BLaER1 (cell line): Measurements from ENCODE around the gene SYNJ2BP.
"Not testable (repeated sequence)": the region's sequence is repeated elsewhere in the genome, so short reads cannot be mapped to it uniquely, and the experiment has no call there.

ENCODE experiments used
- H3K27ac ChIP-seq: shearing (Covaris generic); formaldehyde crosslinking; 2 replicates; pipeline ENCODE4 v1.8.1; 2022
- H3K27me3 ChIP-seq: shearing (Covaris generic); formaldehyde crosslinking; 2 replicates; pipeline ENCODE4 v1.8.1; 2022
- H3K36me3 ChIP-seq: shearing (Covaris generic); formaldehyde crosslinking; 2 replicates; pipeline ENCODE4 v1.8.1; 2022
- H3K4me1 ChIP-seq: shearing (Covaris generic); formaldehyde crosslinking; 2 replicates; pipeline ENCODE4 v1.8.1; 2022
- H3K4me2 ChIP-seq: shearing (Covaris generic); formaldehyde crosslinking; 2 replicates; pipeline ENCODE4 v1.8.1; 2022
- H3K4me3 ChIP-seq: shearing (Covaris generic); formaldehyde crosslinking; 2 replicates; pipeline ENCODE4 v1.8.1; 2022
- H3K9ac ChIP-seq: shearing (Covaris generic); formaldehyde crosslinking; 2 replicates; pipeline ENCODE4 v1.8.1; 2022
- H3K9me3 ChIP-seq: shearing (Covaris generic); formaldehyde crosslinking; 2 replicates; pipeline ENCODE4 v1.8.1; 2022
- H4K20me1 ChIP-seq: shearing (Covaris generic); formaldehyde crosslinking; 2 replicates; pipeline ENCODE4 v1.8.1; 2022
- Cebpa-rat ChIP-seq: shearing (Covaris generic); IDR thresholded peaks from 2 replicates; pipeline ENCODE4 v1.8.1; 2022

SYNJ2BP gene

DNA sequence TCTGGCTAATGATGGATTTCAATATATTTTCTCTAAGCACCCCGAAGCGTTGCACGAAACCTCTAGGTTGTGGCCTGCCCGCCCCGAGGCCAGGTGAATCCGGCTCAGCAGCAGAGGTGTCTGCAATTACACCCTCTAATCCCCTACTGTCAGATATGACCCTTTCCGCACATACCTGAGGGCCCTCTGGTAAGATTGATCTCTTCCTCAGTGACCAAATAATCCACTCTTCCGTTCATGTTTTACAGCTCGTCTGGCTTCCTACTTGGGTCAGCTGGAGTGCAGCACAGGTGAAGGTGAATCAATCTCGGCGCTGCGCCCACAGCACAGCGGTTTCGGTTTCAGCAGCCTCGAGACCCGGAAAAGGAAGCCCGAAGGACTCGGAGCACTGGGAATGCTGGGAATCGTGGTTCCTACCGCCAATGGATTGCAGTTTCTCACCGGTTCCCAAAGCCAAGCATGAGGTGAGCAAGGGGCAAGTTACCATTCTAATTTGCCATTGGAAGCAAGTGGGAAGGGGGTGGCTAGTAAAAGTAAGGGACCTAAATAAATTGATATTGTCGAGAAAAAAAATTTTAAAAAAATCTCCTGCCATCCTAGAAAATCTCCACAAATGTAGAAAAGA, at the start of gene SYNJ2BP:
Gene SYNJ2BP, minus strand, starts transcription at position 366 of the 625 bp plus-strand sequence. Its CDS starts 127 bp downstream, at position 239.
- Histone ChIP-seq H3K4me3 (peak within 1 kb of the TSS; percentile 80), H3K9ac (peak within 1 kb of the TSS; percentile 76), H3K27me3 (no peaks in the 10 kb centered on the region), H3K4me1 (peaks cover 15% of the 10 kb centered on the region), H3K36me3 (peaks cover 15% of the 10 kb centered on the region), H3K9me3 (no peaks in the 10 kb centered on the region), H3K4me2 (peak within 1 kb of the TSS; percentile 84), H3K27ac (peak within 1 kb of the TSS; percentile 70), H4K20me1 (no peaks in the 10 kb centered on the region)
- TF ChIP-seq Cebpa-rat, result no peak

GRCh38 chr14:70454731-70455130, 37.8 kb upstream of the SYNJ2BP start:
- no peak for TF ChIP-seq Cebpa-rat

GRCh38 chr14:70451874-70452273, 35.0 kb upstream of the SYNJ2BP start, which contains the start of gene ADAM21:
ADAM21 (plus strand) TSS chr14:70452174; CDS start chr14:70457500, 5,326 bp downstream.
- Histone ChIP-seq H3K4me2 (no peak within 1 kb of the TSS), H3K4me1 (no peaks in the 10 kb centered on the region), H4K20me1 (no peaks in the 10 kb centered on the region), H3K9me3 (peaks cover 4% of the 10 kb centered on the region; the same call in 1 of the 2 replicates), H3K4me3 (no peak within 1 kb of the TSS), H3K36me3 (no peaks in the 10 kb centered on the region), H3K9ac (no peak within 1 kb of the TSS), H3K27ac (no peak within 1 kb of the TSS), H3K27me3 (no peaks in the 10 kb centered on the region)
- no peak for TF ChIP-seq Cebpa-rat

More at GRCh38 chr14:70454731-70455130, 37.8 kb upstream of the SYNJ2BP start:
- no peaks in the 10 kb centered on the region for H3K36me3 ChIP-seq
- no peak overlapping the region for H3K4me2 ChIP-seq
- H3K27ac ChIP-seq, result no peak overlapping the region
- no peaks in the 10 kb centered on the region for H4K20me1 ChIP-seq
- H3K9me3 ChIP-seq, result no peaks in the 10 kb centered on the region
- H3K4me3 ChIP-seq, result no peak overlapping the region
- H3K9ac ChIP-seq, result no peak overlapping the region
- H3K27me3 ChIP-seq, result no peaks in the 10 kb centered on the region
- H3K4me1 ChIP-seq, result no peaks in the 10 kb centered on the region

DNA sequence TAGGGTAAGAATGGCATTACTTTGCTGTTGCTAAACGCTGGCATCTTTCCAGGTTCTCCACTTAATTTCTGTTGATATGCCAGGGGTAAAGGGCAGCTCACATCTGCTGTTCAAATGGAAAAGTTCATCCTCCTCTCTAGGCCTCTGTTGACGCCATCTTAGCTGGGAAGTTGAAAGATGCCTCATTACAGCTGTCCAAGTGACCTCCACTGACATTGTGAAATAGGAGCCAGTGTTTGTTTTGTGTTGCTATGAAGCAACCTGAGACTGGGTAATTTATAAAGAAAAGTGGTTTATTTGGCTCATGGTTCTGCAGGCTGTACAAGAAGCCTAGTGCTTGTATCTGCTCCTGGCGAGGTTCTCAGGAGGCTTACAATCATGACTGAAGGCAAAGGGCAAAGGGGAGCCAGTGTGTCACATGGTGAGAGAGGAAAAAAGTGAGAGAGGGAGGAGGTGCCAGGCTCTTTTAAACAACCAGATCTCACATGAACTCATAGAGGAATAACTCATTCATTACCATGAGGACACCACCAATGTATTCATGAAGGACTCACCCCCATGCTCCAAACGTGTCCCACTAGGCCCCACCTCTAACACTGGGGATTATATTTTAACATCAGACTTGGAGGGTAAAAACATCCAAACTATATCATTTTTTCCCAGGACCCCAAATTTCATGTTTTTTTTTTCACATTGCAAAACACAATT, 31.9 kb upstream of the SYNJ2BP start:
- 0 out of 2 replicates have a peak, but pooled peaks have one; percentile 18 for TF ChIP-seq Cebpa-rat
- peaks cover 35% of the 10 kb centered on the region for H3K9me3 ChIP-seq
- no peak overlapping the region for H3K27ac ChIP-seq
- H3K36me3 ChIP-seq, result no peaks in the 10 kb centered on the region
- H3K9ac ChIP-seq, result no peak overlapping the region
- H3K4me2 ChIP-seq, result no peak overlapping the region
- H4K20me1 ChIP-seq, result no peaks in the 10 kb centered on the region
- H3K4me3 ChIP-seq, result no peak overlapping the region
- no peaks in the 10 kb centered on the region for H3K4me1 ChIP-seq
- H3K27me3 ChIP-seq, result no peaks in the 10 kb centered on the region

- no peak overlapping the region for H3K27ac ChIP-seq
- H3K9ac ChIP-seq, result no peak overlapping the region
- H3K4me3 ChIP-seq, result peak overlapping the region; percentile 12; the same call in 1 of the 2 replicates
- peaks cover 75% of the 10 kb centered on the region for H3K9me3 ChIP-seq
- H3K36me3 ChIP-seq, result no peaks in the 10 kb centered on the region
- no peaks in the 10 kb centered on the region for H3K4me1 ChIP-seq
- no peak for TF ChIP-seq Cebpa-rat
- H4K20me1 ChIP-seq, result no peaks in the 10 kb centered on the region
- no peak overlapping the region for H3K4me2 ChIP-seq
- no peaks in the 10 kb centered on the region for H3K27me3 ChIP-seq
Measured at GRCh38 chr14:70442750-70443149, 25.9 kb upstream of the SYNJ2BP start.

DNA sequence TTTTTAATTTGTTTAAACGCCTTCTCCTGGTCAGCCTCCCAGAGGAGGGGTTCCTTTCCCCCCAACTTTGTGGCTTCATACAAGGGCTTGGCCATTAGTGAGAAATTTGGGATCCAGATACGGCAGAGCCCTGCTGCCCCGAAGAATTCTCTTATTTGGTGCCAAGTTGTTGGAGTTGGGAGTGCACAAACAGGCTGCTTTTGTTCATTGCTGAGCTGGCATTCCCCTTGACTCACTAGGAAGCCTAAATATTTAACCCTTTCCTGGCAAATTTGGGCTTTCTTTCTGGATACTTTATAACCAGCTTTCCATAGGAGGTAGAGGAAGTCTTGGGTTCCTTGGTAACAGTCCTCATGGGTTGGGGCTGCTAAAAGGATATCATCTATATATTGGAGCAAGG, 24.8 kb upstream of the SYNJ2BP start:
- Histone ChIP-seq H3K4me1 (no peaks in the 10 kb centered on the region), H3K9me3 (peaks cover 77% of the 10 kb centered on the region), H3K4me2 (no peak overlapping the region), H3K4me3 (no peak overlapping the region), H4K20me1 (no peaks in the 10 kb centered on the region), H3K27ac (no peak overlapping the region), H3K27me3 (no peaks in the 10 kb centered on the region), H3K9ac (no peak overlapping the region), H3K36me3 (no peaks in the 10 kb centered on the region)
- TF ChIP-seq Cebpa-rat, result no peak

- no peak overlapping the region for H3K27ac ChIP-seq
- no peaks in the 10 kb centered on the region for H4K20me1 ChIP-seq
- no peak overlapping the region for H3K9ac ChIP-seq
- H3K4me3 ChIP-seq, result no peak overlapping the region
- H3K4me1 ChIP-seq, result no peaks in the 10 kb centered on the region
- H3K27me3 ChIP-seq, result no peaks in the 10 kb centered on the region
- no peak overlapping the region for H3K4me2 ChIP-seq
- H3K9me3 ChIP-seq, result peaks cover 63% of the 10 kb centered on the region
- TF ChIP-seq Cebpa-rat, result no peak
- H3K36me3 ChIP-seq, result no peaks in the 10 kb centered on the region
Measured at GRCh38 chr14:70436867-70437266, 20.0 kb upstream of the SYNJ2BP start.

DNA sequence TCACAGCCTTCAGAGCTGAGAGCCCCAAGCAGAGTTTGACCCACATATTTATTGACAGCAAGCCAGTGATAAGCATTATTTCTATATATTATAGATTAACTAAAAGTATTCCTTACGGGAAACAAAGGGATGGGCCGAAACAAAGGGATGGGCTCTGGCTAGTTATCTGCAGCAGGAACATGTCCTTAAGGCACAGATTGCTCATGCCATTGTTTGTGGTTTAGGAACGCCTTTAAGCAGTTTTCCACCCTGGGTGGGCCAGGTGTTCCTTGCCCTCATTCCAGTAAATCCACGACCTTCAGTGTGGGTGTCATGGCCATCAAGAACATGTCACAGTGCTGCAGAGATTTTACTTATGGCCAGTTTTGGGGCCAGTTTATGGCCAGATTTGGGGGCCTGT, 9.7 kb upstream of the SYNJ2BP start:
- not testable (repeated sequence) for H3K4me2 ChIP-seq, H3K4me1 ChIP-seq, H3K4me3 ChIP-seq, H4K20me1 ChIP-seq, H3K27me3 ChIP-seq, H3K36me3 ChIP-seq, H3K27ac ChIP-seq, H3K9ac ChIP-seq
- peaks cover 42% of the 10 kb centered on the region for H3K9me3 ChIP-seq

- Histone ChIP-seq H3K9me3 (peaks cover 30% of the 10 kb centered on the region), H3K4me3 (no peak overlapping the region)
Measured at GRCh38 chr14:70425354-70425753, 8.5 kb upstream of the SYNJ2BP start.

DNA sequence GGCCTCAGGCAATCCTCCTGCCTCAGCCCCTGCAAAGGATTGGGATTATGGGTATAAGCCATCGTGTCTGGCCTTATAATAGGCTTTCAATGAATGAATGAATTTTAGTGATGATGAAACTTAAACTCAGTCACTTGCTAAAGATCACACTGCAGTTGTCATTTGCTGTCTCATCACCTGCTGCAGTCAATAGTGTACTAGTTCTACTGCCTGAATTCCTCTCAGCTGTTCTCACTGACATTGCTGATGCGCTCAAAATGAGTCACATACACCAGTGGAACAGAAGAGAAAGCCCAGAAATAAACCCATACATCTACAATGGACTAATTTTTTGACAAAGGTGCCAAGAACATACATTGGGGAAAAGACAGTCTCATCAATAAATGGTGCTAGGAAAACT, 5.6 kb upstream of the SYNJ2BP start:
- H3K4me3 ChIP-seq, result no peak overlapping the region
- no peak overlapping the region for H3K4me2 ChIP-seq
- H3K9ac ChIP-seq, result no peak overlapping the region
- H3K27ac ChIP-seq, result no peak overlapping the region
- H3K4me1 ChIP-seq, result no peaks in the 10 kb centered on the region
- no peaks in the 10 kb centered on the region for H3K36me3 ChIP-seq
- H3K27me3 ChIP-seq, result no peaks in the 10 kb centered on the region
- no peak for TF ChIP-seq Cebpa-rat
- H3K9me3 ChIP-seq, result peaks cover 20% of the 10 kb centered on the region
- no peaks in the 10 kb centered on the region for H4K20me1 ChIP-seq

More at GRCh38 chr14:70425354-70425753, 8.5 kb upstream of the SYNJ2BP start:
- no peak for TF ChIP-seq Cebpa-rat
- Histone ChIP-seq H3K36me3 (no peaks in the 10 kb centered on the region), H3K4me1 (no peaks in the 10 kb centered on the region), H4K20me1 (no peaks in the 10 kb centered on the region), H3K27ac (no peak overlapping the region), H3K27me3 (no peaks in the 10 kb centered on the region), H3K9ac (no peak overlapping the region), H3K4me2 (no peak overlapping the region)

GRCh38 chr14:70419270-70419931, 2.5 kb upstream of the SYNJ2BP start:
- H3K36me3 ChIP-seq, H3K4me2 ChIP-seq, H3K9ac ChIP-seq, H4K20me1 ChIP-seq, H3K27me3 ChIP-seq, H3K4me3 ChIP-seq, H3K9me3 ChIP-seq, H3K27ac ChIP-seq: not testable (repeated sequence)
- H3K4me1 ChIP-seq, result peaks cover 15% of the 10 kb centered on the region
